ENCODE results near the gene SCML1.
"Not testable (repeated sequence)": the region's sequence is repeated elsewhere in the genome, so short reads cannot be mapped to it uniquely, and the experiment has no call there.

The SCML1 gene

DNA sequence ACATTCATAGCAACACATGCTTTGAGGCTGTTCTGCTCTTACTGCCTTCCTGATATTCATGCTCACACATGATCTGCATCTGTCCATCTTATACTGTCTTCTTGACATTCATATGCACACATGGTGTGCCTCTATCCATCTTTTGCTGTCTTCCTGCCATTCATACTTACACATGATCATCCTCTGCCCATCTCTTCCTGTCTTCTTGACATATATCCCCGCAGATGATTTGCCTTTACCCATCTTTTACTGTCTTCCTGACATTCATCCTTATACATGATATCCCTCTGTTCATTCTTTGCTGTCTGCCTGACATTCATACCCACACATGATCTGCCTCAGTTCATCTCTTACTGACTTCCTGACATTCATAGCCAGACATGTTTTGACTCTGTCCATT is 36.8 kb downstream of the SCML1 start:
- H3K9ac ChIP-seq (ENCODE audit: low read depth, low read length) = no peak overlapping the region
- no peaks in the 10 kb centered on the region for H3K27me3 ChIP-seq (ENCODE audit: insufficient read depth, low read length, poor library complexity)
- TF ChIP-seq, protein P1, sequence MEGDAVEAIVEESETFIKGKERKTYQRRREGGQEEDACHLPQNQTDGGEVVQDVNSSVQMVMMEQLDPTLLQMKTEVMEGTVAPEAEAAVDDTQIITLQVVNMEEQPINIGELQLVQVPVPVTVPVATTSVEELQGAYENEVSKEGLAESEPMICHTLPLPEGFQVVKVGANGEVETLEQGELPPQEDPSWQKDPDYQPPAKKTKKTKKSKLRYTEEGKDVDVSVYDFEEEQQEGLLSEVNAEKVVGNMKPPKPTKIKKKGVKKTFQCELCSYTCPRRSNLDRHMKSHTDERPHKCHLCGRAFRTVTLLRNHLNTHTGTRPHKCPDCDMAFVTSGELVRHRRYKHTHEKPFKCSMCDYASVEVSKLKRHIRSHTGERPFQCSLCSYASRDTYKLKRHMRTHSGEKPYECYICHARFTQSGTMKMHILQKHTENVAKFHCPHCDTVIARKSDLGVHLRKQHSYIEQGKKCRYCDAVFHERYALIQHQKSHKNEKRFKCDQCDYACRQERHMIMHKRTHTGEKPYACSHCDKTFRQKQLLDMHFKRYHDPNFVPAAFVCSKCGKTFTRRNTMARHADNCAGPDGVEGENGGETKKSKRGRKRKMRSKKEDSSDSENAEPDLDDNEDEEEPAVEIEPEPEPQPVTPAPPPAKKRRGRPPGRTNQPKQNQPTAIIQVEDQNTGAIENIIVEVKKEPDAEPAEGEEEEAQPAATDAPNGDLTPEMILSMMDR (IDR thresholded peaks at IDR 0.05; ENCODE audit: borderline replicate concordance, extremely low read depth, low read length, poor library complexity, severe bottlenecking) = no peak
- no peak for TF ChIP-seq EZH2 (IDR thresholded peaks at IDR 0.05; ENCODE audit: borderline replicate concordance, low read depth, low read length, severe bottlenecking)
- H3K4me3 ChIP-seq (ENCODE audit: low read depth in 1 of 2, low read length in 2 of 2) = no peak overlapping the region
- H2AFZ ChIP-seq (ENCODE audit: low read depth, low read length) = no peak overlapping the region
- H3K27ac ChIP-seq (ENCODE audit: low read length) = no peak overlapping the region
- H3K36me3 ChIP-seq (ENCODE audit: insufficient read depth, low read length) = no peaks in the 10 kb centered on the region
- H4K20me1 ChIP-seq (ENCODE audit: insufficient read depth, low read length) = no peaks in the 10 kb centered on the region
- no peaks in the 10 kb centered on the region for H3K9me3 ChIP-seq (ENCODE audit: insufficient read depth, low read length, severe bottlenecking)
- ATAC-seq (ENCODE audit: insufficient read depth, low read depth) = no peak
- H3K4me2 ChIP-seq (ENCODE audit: insufficient read depth, low read length) = no peak overlapping the region
- H3K79me2 ChIP-seq (ENCODE audit: insufficient read depth, low read length) = no peaks in the 10 kb centered on the region
- DNase-seq = no peak
- H3K4me1 ChIP-seq (ENCODE audit: insufficient read depth, low read length) = no peaks in the 10 kb centered on the region

DNA sequence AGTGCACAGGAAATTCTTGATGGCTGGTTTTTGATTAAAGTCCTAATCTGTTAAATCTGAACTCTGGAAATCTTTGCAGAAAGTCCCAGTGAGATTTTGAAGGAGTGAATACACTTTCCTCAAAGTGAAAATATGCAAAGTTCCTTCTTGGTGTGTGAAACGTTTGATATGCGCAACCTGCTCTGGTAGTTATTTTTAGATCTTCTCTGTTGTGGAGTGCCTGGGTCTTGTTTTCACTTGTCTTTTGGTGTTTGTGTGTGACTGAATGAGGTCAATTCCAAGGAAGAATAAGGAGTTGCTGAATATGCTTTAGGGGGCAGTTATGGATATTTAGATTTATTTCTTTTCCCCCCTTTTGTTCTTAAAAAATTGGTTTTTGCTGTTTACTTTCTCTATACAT is 41.7 kb downstream of the SCML1 start:
- H3K4me2 ChIP-seq (ENCODE audit: insufficient read depth, low read length) = no peak overlapping the region
- no peak overlapping the region for H3K27ac ChIP-seq (ENCODE audit: low read length)
- no peak overlapping the region for H3K9ac ChIP-seq (ENCODE audit: low read depth, low read length)
- H3K9me3 ChIP-seq (ENCODE audit: insufficient read depth, low read length, severe bottlenecking) = no peaks in the 10 kb centered on the region
- H4K20me1 ChIP-seq (ENCODE audit: insufficient read depth, low read length) = no peaks in the 10 kb centered on the region
- H3K36me3 ChIP-seq (ENCODE audit: insufficient read depth, low read length) = no peaks in the 10 kb centered on the region
- no peak overlapping the region for H3K4me3 ChIP-seq (ENCODE audit: low read depth in 1 of 2, low read length in 2 of 2)
- no peak for ATAC-seq (ENCODE audit: insufficient read depth, low read depth)
- no peak for TF ChIP-seq EZH2 (IDR thresholded peaks at IDR 0.05; ENCODE audit: borderline replicate concordance, low read depth, low read length, severe bottlenecking)
- TF ChIP-seq, protein P1 (IDR thresholded peaks at IDR 0.05; ENCODE audit: borderline replicate concordance, extremely low read depth, low read length, poor library complexity, severe bottlenecking) = no peak
- no peak for DNase-seq
- H2AFZ ChIP-seq (ENCODE audit: low read depth, low read length) = no peak overlapping the region
- no peaks in the 10 kb centered on the region for H3K79me2 ChIP-seq (ENCODE audit: insufficient read depth, low read length)
- H3K4me1 ChIP-seq (ENCODE audit: insufficient read depth, low read length) = no peaks in the 10 kb centered on the region
- H3K27me3 ChIP-seq (ENCODE audit: insufficient read depth, low read length, poor library complexity) = no peaks in the 10 kb centered on the region

DNA sequence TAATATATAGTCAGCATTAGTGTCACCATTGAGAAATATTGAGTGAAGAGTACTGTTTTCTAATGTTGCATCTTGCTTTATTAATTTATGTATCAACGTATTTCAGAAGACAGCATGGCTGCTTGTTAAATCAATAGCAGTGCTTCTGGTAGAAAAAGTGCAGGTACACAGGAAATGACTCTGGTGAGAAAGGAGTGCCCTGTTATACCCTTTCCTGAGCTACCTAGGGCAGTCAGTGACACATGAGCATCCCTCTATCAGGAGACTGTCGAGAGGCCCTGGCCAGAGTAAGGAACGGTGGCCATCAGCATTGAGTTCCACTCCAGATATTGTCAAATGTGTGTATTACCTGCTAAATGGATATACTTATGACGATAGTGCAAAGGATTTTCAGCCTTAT is 42.1 kb downstream of the SCML1 start:
- TF ChIP-seq EZH2 (IDR thresholded peaks at IDR 0.05; ENCODE audit: borderline replicate concordance, low read depth, low read length, severe bottlenecking) = no peak
- TF ChIP-seq, protein P1 (IDR thresholded peaks at IDR 0.05; ENCODE audit: borderline replicate concordance, extremely low read depth, low read length, poor library complexity, severe bottlenecking) = no peak
- ATAC-seq (ENCODE audit: insufficient read depth, low read depth) = no peak
- no peaks in the 10 kb centered on the region for H3K79me2 ChIP-seq (ENCODE audit: insufficient read depth, low read length)
- no peak overlapping the region for H3K4me2 ChIP-seq (ENCODE audit: insufficient read depth, low read length)
- no peak overlapping the region for H3K9ac ChIP-seq (ENCODE audit: low read depth, low read length)
- H3K36me3 ChIP-seq (ENCODE audit: insufficient read depth, low read length) = no peaks in the 10 kb centered on the region
- H3K27ac ChIP-seq (ENCODE audit: low read length) = no peak overlapping the region
- no peaks in the 10 kb centered on the region for H3K4me1 ChIP-seq (ENCODE audit: insufficient read depth, low read length)
- H2AFZ ChIP-seq (ENCODE audit: low read depth, low read length) = no peak overlapping the region
- H3K9me3 ChIP-seq (ENCODE audit: insufficient read depth, low read length, severe bottlenecking) = no peaks in the 10 kb centered on the region
- no peak for DNase-seq
- no peaks in the 10 kb centered on the region for H4K20me1 ChIP-seq (ENCODE audit: insufficient read depth, low read length)
- no peaks in the 10 kb centered on the region for H3K27me3 ChIP-seq (ENCODE audit: insufficient read depth, low read length, poor library complexity)
- no peak overlapping the region for H3K4me3 ChIP-seq (ENCODE audit: low read depth in 1 of 2, low read length in 2 of 2)

DNA sequence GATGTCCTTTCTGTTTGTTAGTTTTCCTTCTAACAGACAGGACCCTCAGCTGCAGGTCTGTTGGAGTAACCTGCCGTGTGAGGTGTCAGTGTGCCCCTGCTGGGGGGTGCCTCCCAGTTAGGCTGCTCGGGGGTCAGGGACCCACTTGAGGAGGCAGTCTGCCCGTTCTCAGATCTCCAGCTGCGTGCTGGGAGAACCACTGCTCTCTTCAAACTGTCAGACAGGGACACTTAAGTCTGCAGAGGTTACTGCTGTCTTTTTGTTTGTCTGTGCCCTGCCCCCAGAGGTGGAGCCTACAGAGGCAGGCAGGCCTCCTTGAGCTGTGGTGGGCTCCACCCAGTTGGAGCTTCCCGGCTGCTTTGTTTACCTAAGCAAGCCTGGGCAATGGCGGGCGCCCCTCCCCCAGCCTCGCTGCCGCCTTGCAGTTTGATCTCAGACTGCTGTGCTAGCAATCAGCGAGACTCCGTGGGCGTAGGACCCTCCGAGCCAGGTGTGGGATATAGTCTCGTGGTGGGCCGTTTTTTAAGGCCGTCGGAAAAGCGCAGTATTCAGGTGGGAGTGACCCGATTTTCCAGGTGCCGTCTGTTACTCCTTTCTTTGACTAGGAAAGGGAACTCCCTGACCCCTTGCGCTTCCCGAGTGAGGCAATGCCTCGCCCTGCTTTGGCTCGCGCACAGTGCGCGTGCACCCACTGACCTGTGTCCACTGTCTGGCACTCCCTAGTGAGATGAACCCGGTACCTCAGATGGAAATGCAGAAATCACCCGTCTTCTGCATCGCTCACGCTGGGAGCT is 49.5 kb downstream of the SCML1 start:
- H3K36me3 ChIP-seq (ENCODE audit: insufficient read depth, low read length); H2AFZ ChIP-seq (ENCODE audit: low read depth, low read length); DNase-seq; H3K9me3 ChIP-seq (ENCODE audit: insufficient read depth, low read length, severe bottlenecking); H4K20me1 ChIP-seq (ENCODE audit: insufficient read depth, low read length); ATAC-seq (ENCODE audit: insufficient read depth, low read depth); H3K27ac ChIP-seq (ENCODE audit: low read length); H3K79me2 ChIP-seq (ENCODE audit: insufficient read depth, low read length); H3K4me2 ChIP-seq (ENCODE audit: insufficient read depth, low read length); H3K27me3 ChIP-seq (ENCODE audit: insufficient read depth, low read length, poor library complexity); H3K4me1 ChIP-seq (ENCODE audit: insufficient read depth, low read length); H3K9ac ChIP-seq (ENCODE audit: low read depth, low read length); H3K4me3 ChIP-seq (ENCODE audit: low read depth in 1 of 2, low read length in 2 of 2): not testable (repeated sequence)
